Activated CD8-positive, alpha-beta T cell treated with anti-CD3 and anti-CD28 coated beads for 36 hours (primary cell): ENCODE measurements around the gene CCDC97. TPM values are rescaled to one million over a fixed set of nuclear protein-coding genes. Genes with fewer than 3 reads are reported as not detected.

ENCODE experiments used
- ATAC-seq: fragments of 200-7000 bp; cut with Tn5 transposase; one replicate; pipeline ENCODE4 v1.10.0; 2021; ENCODE audit warnings: mild to moderate bottlenecking, moderate library complexity
- CTCF ChIA-PET: fragments of 350-600 bp; sonication (Branson Sonifier 250); formaldehyde crosslinking; loops from one replicate; lab custom pipeline; 2021; ENCODE audit warnings: antibody characterized with exemption; lab: Charles Lee
- POLR2A ChIA-PET: fragments of 350-600 bp; sonication (Branson Sonifier 250); formaldehyde crosslinking; loops from one replicate; lab custom pipeline; 2021; ENCODE audit warnings: antibody characterized with exemption; lab: Charles Lee
- DNase-seq: peaks from one replicate; pipeline ENCODE4 v3.0.0-alpha.2; 2020
- H3K27ac Mint-ChIP-seq: one replicate; pipeline ENCODE4 v1.8.0; 2021; ENCODE audit warnings: mild to moderate bottlenecking, mixed read lengths
- H3K27me3 Mint-ChIP-seq: one replicate; pipeline ENCODE4 v1.8.0; 2021; ENCODE audit warnings: mixed read lengths
- H3K36me3 Mint-ChIP-seq: one replicate; pipeline ENCODE4 v1.8.0; 2021; ENCODE audit warnings: low read depth, mixed read lengths
- H3K4me1 Mint-ChIP-seq: one replicate; pipeline ENCODE4 v1.8.0; 2021; ENCODE audit warnings: low read depth, mixed read lengths
- H3K4me3 Mint-ChIP-seq: one replicate; pipeline ENCODE4 v1.8.0; 2021; ENCODE audit warnings: mild to moderate bottlenecking, moderate library complexity, mixed read lengths
- H3K9me3 Mint-ChIP-seq: one replicate; pipeline ENCODE4 v1.8.0; 2021; ENCODE audit warnings: mixed read lengths
- CTCF ChIP-seq: fragments of 200-600 bp; IDR thresholded peaks from one replicate; pipeline ENCODE4 v1.8.0; 2022; ENCODE audit warnings: antibody characterized with exemption, mild to moderate bottlenecking
- intact Hi-C: fragments of 100-400 bp; cut with micrococcal nuclease; formaldehyde crosslinking; loops from one replicate; pipeline ENCODE4 v1.10.0; 2022
- total RNA-seq, 2 experiments: library from RNA; stranded (reverse); gene quantifications; one replicate each; pipeline ENCODE4 v1.2.3, GENCODE V29; 2021

The CCDC97 gene
- total RNA-seq, 2 experiments from 2014 or later, result 15.9 to 20.4 TPM

- ChIA-PET CTCF (interaction anchor here (0.7 to 4.3 kb wide), 14 partner anchors 7 to 121 kb away, joined by 3 to 53 read pairs (median 4); partner anchors contain the start of genes B9D2 and HNRNPUL1), POLR2A (interaction anchor here (0.6 to 14.9 kb wide), 12 partner anchors 8 to 566 kb away, joined by 3 to 179 read pairs (median 4); partner anchors contain the start of gene HNRNPUL1)
- intact Hi-C loops, result loop anchor here (5.0 kb wide), 2 partner anchors 45 to 105 kb away; partner anchors contain the start of gene TGFB1
- TF ChIP-seq CTCF, result no peak
- no peaks in the 10 kb centered on the region for H3K27me3 Mint-ChIP-seq
- H3K27ac Mint-ChIP-seq, result peak overlapping the region; percentile 98
- H3K9me3 Mint-ChIP-seq, result no peaks in the 10 kb centered on the region
- peaks cover 80% of the 10 kb centered on the region for H3K4me1 Mint-ChIP-seq
- peak overlapping the region; percentile 46 for H3K4me3 Mint-ChIP-seq
- peak; percentile 5 for ATAC-seq
- peak; percentile 42 for DNase-seq
- peaks cover 59% of the 10 kb centered on the region for H3K36me3 Mint-ChIP-seq
These were observed 2.7 kb upstream of the CCDC97 start for GRCh38 chr19:41307090-41307875.

GRCh38 chr19:41307954-41308449 lies 2.0 kb upstream of the CCDC97 start:
- ATAC-seq, result peak; percentile 4
- Mint-ChIP-seq H3K9me3 (no peaks in the 10 kb centered on the region), H3K27me3 (no peaks in the 10 kb centered on the region), H3K36me3 (peaks cover 56% of the 10 kb centered on the region), H3K4me3 (peak overlapping the region; percentile 98), H3K4me1 (peaks cover 75% of the 10 kb centered on the region), H3K27ac (peak overlapping the region; percentile 98)
- peak; percentile 12 for DNase-seq
- ChIA-PET CTCF (interaction anchor here (0.7 to 4.3 kb wide), 20 partner anchors 8 to 289 kb away, joined by 3 to 53 read pairs (median 4); partner anchors contain the start of genes B9D2 and HNRNPUL1), POLR2A (interaction anchor here (0.6 to 14.9 kb wide), 17 partner anchors 9 to 909 kb away, joined by 3 to 179 read pairs (median 4); partner anchors contain the start of genes B9D2, HNRNPUL1 and TGFB1)
- TF ChIP-seq CTCF, result no peak
- intact Hi-C loops, result loop anchor here (2.0 to 5.0 kb wide), 3 partner anchors 44 to 106 kb away; partner anchors contain the start of gene TGFB1

- Mint-ChIP-seq H3K36me3 (peaks cover 58% of the 10 kb centered on the region), H3K4me3 (peak overlapping the region; percentile 98), H3K27me3 (no peaks in the 10 kb centered on the region), H3K4me1 (peaks cover 77% of the 10 kb centered on the region), H3K9me3 (no peaks in the 10 kb centered on the region), H3K27ac (peak overlapping the region; percentile 98)
- CTCF ChIA-PET, result interaction anchor here (0.7 to 4.3 kb wide), 28 partner anchors 8 to 288 kb away, joined by 3 to 53 read pairs (median 4); partner anchors contain the start of genes B9D2 and HNRNPUL1
- intact Hi-C loops, result loop anchor here (2.0 to 5.0 kb wide), 3 partner anchors 44 to 106 kb away; partner anchors contain the start of gene TGFB1
- TF ChIP-seq CTCF, result peak; percentile 87
- ATAC-seq (peak; percentile 60), DNase-seq (peak; percentile 96)
- POLR2A ChIA-PET, result interaction anchor here (0.6 to 14.9 kb wide), 18 partner anchors 10 to 908 kb away, joined by 3 to 179 read pairs (median 4); partner anchors contain the start of genes B9D2, HNRNPUL1 and TGFB1
These were observed 1.4 kb upstream of the CCDC97 start for GRCh38 chr19:41308450-41309179.

- intact Hi-C loops, result loop anchor here (2.0 to 5.0 kb wide), 3 partner anchors 43 to 107 kb away; partner anchors contain the start of gene TGFB1
- Mint-ChIP-seq H3K27me3 (no peaks in the 10 kb centered on the region), H3K36me3 (peaks cover 55% of the 10 kb centered on the region), H3K27ac (peak overlapping the region; percentile 98), H3K4me3 (peak overlapping the region; percentile 98), H3K4me1 (peaks cover 69% of the 10 kb centered on the region), H3K9me3 (no peaks in the 10 kb centered on the region)
- ChIA-PET CTCF (interaction anchor here (0.7 to 4.3 kb wide), 22 partner anchors 8 to 288 kb away, joined by 3 to 53 read pairs (median 5); partner anchors contain the start of gene HNRNPUL1), POLR2A (interaction anchor here (0.8 to 14.9 kb wide), 20 partner anchors 9 to 186 kb away, joined by 3 to 179 read pairs (median 4); partner anchors contain the start of genes B9D2, HNRNPUL1 and TGFB1)
- DNase-seq (peak; percentile 10), ATAC-seq (no peak)
- TF ChIP-seq CTCF, result no peak
These were observed 566 bp upstream of the CCDC97 start for GRCh38 chr19:41309180-41310032.
